NT2/D1 (cell line): ENCODE results near the gene OPN3.

ENCODE experiments used
- DNase-seq: peaks from one replicate; pipeline ENCODE4 v3.0.0-alpha.2; 2011; ENCODE audit warnings: low read depth, low spot score
- H3K27me3 ChIP-seq: 2 replicates; pipeline ENCODE4 v1.6.0; 2011; ENCODE audit warnings: mild to moderate bottlenecking; ENCODE audit not compliant: insufficient read length, insufficient read depth
- H3K36me3 ChIP-seq: 2 replicates; pipeline ENCODE4 v1.6.1; 2011; ENCODE audit warnings: mild to moderate bottlenecking, low read length, mixed read lengths; ENCODE audit not compliant: insufficient read depth, insufficient read length
- H3K4me1 ChIP-seq: 2 replicates; pipeline ENCODE4 v1.5.1; 2011; ENCODE audit not compliant: insufficient read depth, insufficient read length
- H3K4me3 ChIP-seq: 2 replicates; pipeline ENCODE4 v1.5.1; 2011; ENCODE audit warnings: low read depth; ENCODE audit not compliant: insufficient read length
- H3K9ac ChIP-seq: 2 replicates; pipeline ENCODE4 v1.6.0; 2011; ENCODE audit warnings: low read depth; ENCODE audit not compliant: insufficient read length
- H3K9me3 ChIP-seq: 2 replicates; pipeline ENCODE4 v1.5.1; 2011; ENCODE audit warnings: mild to moderate bottlenecking, low read length; ENCODE audit not compliant: insufficient read depth
- SUZ12 ChIP-seq: IDR thresholded peaks from 2 replicates; pipeline ENCODE4 v1.6.1; 2011; ENCODE audit not compliant: insufficient read length, insufficient read depth; ENCODE audit errors: extremely low read depth
- YY1 ChIP-seq: IDR thresholded peaks from 2 replicates; pipeline ENCODE4 v1.6.1; 2011; ENCODE audit not compliant: insufficient read length, insufficient read depth
- ZNF274 ChIP-seq: IDR thresholded peaks from 2 replicates; pipeline ENCODE4 v1.6.1; 2011; ENCODE audit warnings: mild to moderate bottlenecking, low read depth, low read length

Gene OPN3

DNA sequence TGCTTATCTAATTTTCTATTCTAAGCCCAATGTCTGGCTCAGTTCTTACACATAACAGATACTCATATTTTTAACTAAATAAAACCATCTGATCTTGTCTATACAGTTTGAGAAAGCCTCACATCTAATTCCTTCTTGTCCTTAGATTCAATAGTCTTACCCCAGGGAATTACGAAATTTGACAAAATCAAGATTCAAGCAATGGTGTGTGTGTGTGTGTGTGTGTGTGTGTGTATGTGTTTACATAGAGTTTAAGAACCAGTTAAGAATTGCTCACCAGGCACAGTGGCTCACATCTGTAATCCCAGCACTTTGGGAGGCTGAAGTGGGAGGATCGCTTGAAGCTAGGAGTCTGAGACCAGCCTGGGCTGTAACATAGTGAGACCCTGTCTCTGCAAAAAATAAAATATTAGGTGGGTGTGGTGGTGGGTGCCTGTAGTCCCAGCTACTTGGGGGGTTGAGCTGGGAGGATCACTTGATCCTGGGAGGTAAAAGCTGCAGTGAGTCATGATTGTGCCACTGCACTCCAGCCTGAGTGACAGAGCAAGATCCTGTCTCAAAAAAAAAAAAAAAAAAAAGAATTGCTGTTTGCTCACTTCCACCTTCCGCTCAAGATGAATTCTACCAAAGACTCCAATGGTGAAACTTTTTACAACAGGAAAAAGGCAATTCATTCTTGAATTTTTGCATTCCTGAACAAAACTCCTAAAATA is 18.1 kb upstream of the OPN3 start:
- Histone ChIP-seq H3K27me3 (no peaks in the 10 kb centered on the region), H3K4me3 (no peak overlapping the region), H3K9me3 (no peaks in the 10 kb centered on the region), H3K36me3 (no peaks in the 10 kb centered on the region), H3K4me1 (no peaks in the 10 kb centered on the region), H3K9ac (no peak overlapping the region)
- TF ChIP-seq ZNF274 (no peak), SUZ12 (no peak), YY1 (no peak)
- no peak for DNase-seq

DNA sequence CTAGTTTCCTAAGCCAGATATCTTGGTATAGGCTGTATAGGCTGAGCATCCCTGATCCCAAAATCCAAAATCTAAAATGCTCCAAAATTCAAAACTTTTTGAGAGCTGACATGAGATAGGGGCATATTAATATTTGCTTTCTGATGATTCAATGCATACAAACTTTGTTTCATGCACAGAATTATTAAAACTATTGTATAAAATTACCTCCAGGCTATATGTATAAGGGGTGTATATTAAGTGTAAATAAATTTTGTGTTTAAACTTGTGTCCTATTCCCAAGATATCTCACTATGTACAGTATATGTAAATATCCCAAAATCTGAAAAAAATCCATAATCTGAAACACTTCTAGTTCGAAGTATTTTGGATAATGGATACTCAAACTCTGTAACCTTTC is 14.5 kb upstream of the OPN3 start:
- Histone ChIP-seq H3K9ac (no peak overlapping the region), H3K27me3 (no peaks in the 10 kb centered on the region), H3K4me1 (no peaks in the 10 kb centered on the region), H3K9me3 (no peaks in the 10 kb centered on the region), H3K4me3 (no peak overlapping the region), H3K36me3 (no peaks in the 10 kb centered on the region)
- DNase-seq, result no peak
- TF ChIP-seq SUZ12 (no peak), YY1 (no peak), ZNF274 (no peak)

DNA sequence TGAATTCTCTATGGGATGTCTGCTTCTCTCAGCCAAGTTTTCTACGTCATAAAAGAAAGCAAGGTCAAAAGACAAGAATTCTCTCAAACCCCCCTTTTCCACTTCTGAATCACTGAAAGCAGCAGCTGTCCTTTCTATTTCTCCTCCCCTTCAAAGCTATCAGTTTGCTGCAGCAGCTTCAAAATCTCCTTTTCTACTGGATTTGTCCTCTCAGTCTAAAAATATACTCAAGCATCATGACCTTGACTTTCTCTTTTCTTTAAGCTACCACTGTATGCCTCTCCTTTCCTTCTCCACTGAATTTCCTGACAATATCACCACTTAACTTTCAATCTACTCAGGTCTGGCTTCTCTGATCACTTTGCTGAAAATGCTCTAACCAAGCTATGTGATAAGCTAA is 13.8 kb upstream of the OPN3 start:
- DNase-seq, result no peak
- Histone ChIP-seq H3K9me3 (peaks cover 4% of the 10 kb centered on the region), H3K4me3 (no peak overlapping the region), H3K36me3 (no peaks in the 10 kb centered on the region), H3K27me3 (no peaks in the 10 kb centered on the region), H3K4me1 (no peaks in the 10 kb centered on the region), H3K9ac (no peak overlapping the region)
- TF ChIP-seq ZNF274 (no peak), SUZ12 (no peak), YY1 (no peak)

DNA sequence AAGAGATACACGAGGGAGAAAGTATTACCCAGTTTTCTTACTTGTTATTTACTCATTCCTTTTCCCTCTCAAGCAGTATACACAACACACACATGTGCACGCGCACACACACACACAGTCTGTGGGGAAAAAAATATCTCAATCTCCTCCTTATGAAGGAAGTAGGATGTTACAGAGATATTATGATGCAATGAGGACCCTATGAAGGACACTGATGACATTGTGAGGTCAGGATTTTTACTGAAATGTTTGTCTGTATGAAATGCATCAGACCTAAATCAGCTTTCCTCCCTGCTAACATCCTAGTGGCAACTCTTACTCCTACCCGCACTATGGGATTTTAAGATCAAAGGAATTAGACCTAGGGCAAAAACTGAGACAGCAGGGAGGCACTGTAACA is 11.8 kb upstream of the OPN3 start, which contains the start of gene WDR64:
TSS of gene WDR64 (plus strand) at position 270 of the 400 bp plus-strand sequence. CDS start 204 bp downstream, outside the sequence.
- Histone ChIP-seq H3K36me3 (no peaks in the 10 kb centered on the region), H3K27me3 (no peaks in the 10 kb centered on the region), H3K4me3 (no peak within 1 kb of the TSS), H3K4me1 (no peaks in the 10 kb centered on the region), H3K9ac (no peak within 1 kb of the TSS), H3K9me3 (peaks cover 5% of the 10 kb centered on the region)
- no peak for TF ChIP-seq ZNF274
- TF ChIP-seq SUZ12, result no peak
- TF ChIP-seq YY1, result no peak
- no peak for DNase-seq

DNA sequence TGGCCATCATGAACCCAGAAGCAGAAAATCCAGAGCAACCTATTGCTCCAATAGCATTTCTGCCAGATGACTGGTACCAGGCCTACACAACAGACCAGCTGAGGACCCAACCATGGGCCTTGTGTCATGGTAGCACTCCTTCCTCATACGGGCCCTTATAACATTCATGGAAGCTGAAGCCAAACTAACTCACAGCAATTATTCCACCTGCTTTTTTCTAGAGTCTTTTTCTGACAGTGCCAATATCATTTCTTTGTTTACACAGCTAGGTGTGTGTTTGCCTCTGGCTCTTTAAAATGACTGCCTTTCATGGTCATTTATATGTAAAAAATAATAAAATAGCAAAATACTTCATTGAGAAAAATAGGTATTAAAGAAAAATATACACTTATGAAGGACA is 8.0 kb upstream of the OPN3 start:
- Histone ChIP-seq H3K9ac (no peak overlapping the region), H3K36me3 (no peaks in the 10 kb centered on the region), H3K9me3 (peaks cover 9% of the 10 kb centered on the region), H3K4me3 (no peak overlapping the region), H3K4me1 (no peaks in the 10 kb centered on the region), H3K27me3 (no peaks in the 10 kb centered on the region)
- DNase-seq, result no peak
- TF ChIP-seq YY1 (no peak), SUZ12 (no peak), ZNF274 (no peak)

DNA sequence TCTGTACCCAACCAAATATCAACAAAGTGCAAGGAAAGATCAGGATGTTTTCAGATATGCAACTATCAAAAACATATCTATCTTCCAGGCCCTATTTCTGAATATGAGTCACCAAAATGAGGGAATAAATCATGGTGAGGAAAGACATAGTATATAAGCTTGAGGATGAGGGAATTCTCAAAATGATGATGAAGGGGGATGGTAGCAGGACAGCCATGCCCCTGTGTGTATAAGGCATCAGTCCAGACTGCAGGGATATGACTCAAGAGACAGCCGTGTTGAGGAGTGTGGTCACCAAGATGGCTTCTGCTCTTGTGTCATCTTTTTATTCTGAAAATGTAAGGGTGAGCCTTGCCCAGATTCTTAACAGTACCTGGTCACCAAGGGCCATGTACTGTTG is 7.5 kb upstream of the OPN3 start:
- DNase-seq, result no peak
- Histone ChIP-seq H3K9me3 (peaks cover 13% of the 10 kb centered on the region), H3K4me3 (no peak overlapping the region), H3K4me1 (no peaks in the 10 kb centered on the region), H3K27me3 (no peaks in the 10 kb centered on the region), H3K36me3 (no peaks in the 10 kb centered on the region), H3K9ac (no peak overlapping the region)
- TF ChIP-seq ZNF274 (no peak), SUZ12 (no peak), YY1 (no peak)

DNA sequence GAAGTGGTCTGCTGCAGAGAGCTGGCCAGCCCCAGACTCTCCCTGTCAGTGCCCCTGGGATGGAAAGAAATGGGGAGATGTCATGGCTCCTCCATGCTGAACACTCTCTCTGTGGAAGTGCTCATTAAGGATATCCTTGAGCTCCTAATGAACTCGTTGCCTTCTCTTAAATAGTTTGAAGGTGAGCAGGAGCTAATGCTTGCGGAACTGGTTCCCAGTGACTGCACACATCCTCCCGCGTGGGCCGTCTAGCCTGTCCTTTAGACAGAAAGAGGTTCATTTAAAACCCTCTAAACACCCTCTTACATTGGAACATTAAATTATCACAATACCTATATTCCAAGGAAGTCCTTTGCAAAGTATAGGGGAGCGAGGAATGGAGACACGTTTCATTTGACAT is 6.0 kb upstream of the OPN3 start:
- no peak overlapping the region for H3K9ac ChIP-seq
- DNase-seq, result no peak
- H3K36me3 ChIP-seq, result no peaks in the 10 kb centered on the region
- no peaks in the 10 kb centered on the region for H3K4me1 ChIP-seq
- peaks cover 28% of the 10 kb centered on the region for H3K9me3 ChIP-seq
- H3K27me3 ChIP-seq, result no peaks in the 10 kb centered on the region
- no peak for TF ChIP-seq YY1
- no peak for TF ChIP-seq ZNF274
- no peak for TF ChIP-seq SUZ12
- H3K4me3 ChIP-seq, result no peak overlapping the region

DNA sequence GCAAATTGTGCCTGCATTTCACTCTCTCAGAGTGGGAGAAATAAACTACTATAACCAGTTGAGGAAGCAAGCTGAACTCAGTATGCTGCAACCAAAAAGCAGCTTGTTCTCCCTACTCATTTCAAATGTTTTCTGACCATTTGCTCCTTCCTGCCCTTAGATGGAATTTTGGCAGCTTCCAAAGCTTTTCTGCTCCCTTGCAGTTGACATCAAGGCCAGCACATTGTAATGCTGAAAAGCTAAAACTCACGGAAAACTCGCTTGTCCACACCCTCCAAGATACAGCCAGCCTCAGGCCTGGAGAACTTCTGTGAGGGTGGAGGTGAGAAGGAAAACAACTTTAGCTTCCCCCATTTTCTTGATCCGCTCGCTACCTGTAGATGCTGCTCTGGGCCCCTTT is 5.0 kb upstream of the OPN3 start:
- TF ChIP-seq YY1 (no peak), SUZ12 (no peak), ZNF274 (no peak)
- no peak for DNase-seq
- H3K36me3 ChIP-seq, result no peaks in the 10 kb centered on the region
- no peaks in the 10 kb centered on the region for H3K27me3 ChIP-seq
- no peak overlapping the region for H3K9ac ChIP-seq
- H3K4me3 ChIP-seq, result no peak overlapping the region
- no peaks in the 10 kb centered on the region for H3K4me1 ChIP-seq
- peaks cover 32% of the 10 kb centered on the region for H3K9me3 ChIP-seq
